ENCODE results near the gene SRCIN1.

DNA sequence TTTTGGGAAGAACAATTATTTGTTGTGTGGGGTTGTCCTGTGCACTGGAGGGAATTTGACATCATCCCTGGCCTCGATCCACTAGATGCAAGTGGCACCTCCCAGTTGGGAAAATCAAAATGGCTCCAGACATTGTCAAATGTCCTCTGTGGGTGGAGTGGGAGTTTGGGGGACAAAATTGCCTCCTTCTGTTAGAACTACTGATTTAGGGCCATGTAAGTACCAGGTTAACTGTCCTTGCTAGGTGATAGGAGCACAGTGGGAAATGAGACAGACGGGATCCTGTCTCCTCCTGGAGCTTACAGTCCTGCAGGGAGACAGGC lies 120.6 kb downstream of the SRCIN1 start:
- no peak for TF ChIP-seq EZH2phosphoT487 (conservative IDR thresholded peaks at IDR 0.05; ENCODE audit: low read length)
- TF ChIP-seq, protein P1, sequence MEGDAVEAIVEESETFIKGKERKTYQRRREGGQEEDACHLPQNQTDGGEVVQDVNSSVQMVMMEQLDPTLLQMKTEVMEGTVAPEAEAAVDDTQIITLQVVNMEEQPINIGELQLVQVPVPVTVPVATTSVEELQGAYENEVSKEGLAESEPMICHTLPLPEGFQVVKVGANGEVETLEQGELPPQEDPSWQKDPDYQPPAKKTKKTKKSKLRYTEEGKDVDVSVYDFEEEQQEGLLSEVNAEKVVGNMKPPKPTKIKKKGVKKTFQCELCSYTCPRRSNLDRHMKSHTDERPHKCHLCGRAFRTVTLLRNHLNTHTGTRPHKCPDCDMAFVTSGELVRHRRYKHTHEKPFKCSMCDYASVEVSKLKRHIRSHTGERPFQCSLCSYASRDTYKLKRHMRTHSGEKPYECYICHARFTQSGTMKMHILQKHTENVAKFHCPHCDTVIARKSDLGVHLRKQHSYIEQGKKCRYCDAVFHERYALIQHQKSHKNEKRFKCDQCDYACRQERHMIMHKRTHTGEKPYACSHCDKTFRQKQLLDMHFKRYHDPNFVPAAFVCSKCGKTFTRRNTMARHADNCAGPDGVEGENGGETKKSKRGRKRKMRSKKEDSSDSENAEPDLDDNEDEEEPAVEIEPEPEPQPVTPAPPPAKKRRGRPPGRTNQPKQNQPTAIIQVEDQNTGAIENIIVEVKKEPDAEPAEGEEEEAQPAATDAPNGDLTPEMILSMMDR (IDR thresholded peaks at IDR 0.05; ENCODE audit: insufficient read depth, low read length, poor library complexity, severe bottlenecking): no peak
